ENCODE results near the gene SUMF1.

The SUMF1 gene

DNA sequence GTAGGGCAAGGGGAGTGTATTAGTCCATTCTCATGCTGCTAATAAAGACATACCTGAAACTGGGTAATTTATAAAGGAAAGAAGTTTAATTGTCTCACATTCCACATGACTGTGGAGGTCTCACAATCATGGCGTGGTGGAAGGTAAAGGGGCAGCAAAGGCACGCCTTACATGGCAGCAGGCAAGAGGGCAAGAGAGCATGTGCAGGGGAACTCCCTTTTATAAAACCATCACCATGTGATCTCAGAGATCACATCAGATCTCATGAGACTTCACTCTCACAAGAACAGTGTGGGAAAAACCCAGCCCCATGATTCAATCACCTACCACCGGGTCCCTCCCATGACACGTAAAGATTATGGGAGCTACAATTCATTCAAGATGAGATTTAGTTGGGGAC, 41.4 kb downstream of the SUMF1 start:
- no peaks in the 10 kb centered on the region for H3K9me3 Mint-ChIP-seq
- no peak overlapping the region for H3K27ac Mint-ChIP-seq
- CTCF ChIA-PET = no interaction called here
- H3K36me3 Mint-ChIP-seq = peaks cover 3% of the 10 kb centered on the region
- no peaks in the 10 kb centered on the region for H3K27me3 Mint-ChIP-seq
- DNase-seq = no peak
- H3K4me1 Mint-ChIP-seq = no peaks in the 10 kb centered on the region
- no peak overlapping the region for H3K4me3 Mint-ChIP-seq

DNA sequence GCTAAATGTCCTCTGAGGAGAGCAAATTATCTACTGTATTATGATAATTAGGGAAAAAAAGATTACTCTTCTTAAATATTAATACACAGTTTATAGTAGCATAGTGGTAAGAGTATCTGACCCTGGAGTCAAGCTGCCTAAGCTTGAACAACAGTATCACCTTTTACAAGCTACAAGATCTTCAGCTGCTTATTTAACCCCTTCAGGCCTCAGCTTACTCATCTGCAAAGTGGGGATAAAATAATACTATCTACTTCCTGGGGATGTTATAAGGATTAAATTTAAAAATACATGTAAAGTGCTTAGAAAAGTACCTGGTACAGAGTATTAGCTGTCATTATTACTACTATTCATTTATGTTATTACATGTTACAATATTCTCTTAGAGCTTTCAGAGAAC, 42.0 kb downstream of the SUMF1 start:
- no peak for DNase-seq
- Mint-ChIP-seq H3K27me3 (no peaks in the 10 kb centered on the region), H3K4me1 (no peaks in the 10 kb centered on the region), H3K4me3 (no peak overlapping the region), H3K36me3 (no peaks in the 10 kb centered on the region), H3K27ac (no peak overlapping the region), H3K9me3 (no peaks in the 10 kb centered on the region)
- CTCF ChIA-PET = no interaction called here

DNA sequence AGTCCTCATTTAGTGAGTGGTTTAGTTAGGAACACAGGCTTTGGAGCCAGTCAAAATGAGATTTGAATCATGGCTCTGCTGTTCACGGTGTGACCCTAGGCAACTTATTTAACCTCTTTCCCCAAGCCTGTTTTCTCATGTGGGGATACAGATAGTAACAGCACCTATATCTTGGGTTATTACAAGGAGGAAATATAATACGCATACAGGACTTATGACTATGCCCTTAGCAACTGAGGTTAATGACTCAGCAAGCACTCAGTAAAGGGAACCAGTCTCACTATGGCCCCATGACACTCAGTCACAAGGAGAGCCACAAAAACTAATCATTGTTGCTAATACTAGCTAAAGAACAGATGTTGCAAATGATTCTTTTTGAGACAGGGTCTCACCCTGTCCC, 45.9 kb downstream of the SUMF1 start:
- Mint-ChIP-seq H3K36me3 (peaks cover 3% of the 10 kb centered on the region), H3K27ac (no peak overlapping the region), H3K27me3 (no peaks in the 10 kb centered on the region), H3K4me3 (no peak overlapping the region), H3K9me3 (no peaks in the 10 kb centered on the region), H3K4me1 (no peaks in the 10 kb centered on the region)
- CTCF ChIA-PET = interaction anchor here (1.0 kb wide), 1 partner anchor 70 kb away, joined by 4 read pairs; no protein-coding TSS in a partner anchor
- no peak for DNase-seq

DNA sequence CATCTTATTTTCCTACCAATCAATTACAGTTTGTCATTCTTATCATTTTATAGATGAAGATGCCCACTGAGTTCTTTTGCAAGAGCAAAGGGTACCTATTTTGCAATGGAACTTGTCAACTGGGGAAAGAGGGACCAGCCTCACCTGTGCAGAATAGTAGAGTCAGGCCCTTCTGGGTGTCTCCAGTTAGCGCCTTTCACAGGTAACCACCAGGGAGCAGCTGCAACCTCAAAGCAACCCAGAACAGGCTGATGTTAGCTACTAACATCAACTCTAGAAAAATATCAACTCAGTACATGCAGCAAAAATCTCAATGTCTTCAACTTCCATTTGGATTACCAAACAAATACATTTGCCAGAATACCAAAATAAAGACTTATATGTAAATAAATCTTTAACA, 47.1 kb downstream of the SUMF1 start:
- peaks cover 3% of the 10 kb centered on the region for H3K36me3 Mint-ChIP-seq
- no peak for DNase-seq
- no peaks in the 10 kb centered on the region for H3K27me3 Mint-ChIP-seq
- CTCF ChIA-PET = no interaction called here
- no peak overlapping the region for H3K27ac Mint-ChIP-seq
- H3K4me1 Mint-ChIP-seq = no peaks in the 10 kb centered on the region
- H3K4me3 Mint-ChIP-seq = no peak overlapping the region
- H3K9me3 Mint-ChIP-seq = no peaks in the 10 kb centered on the region

DNA sequence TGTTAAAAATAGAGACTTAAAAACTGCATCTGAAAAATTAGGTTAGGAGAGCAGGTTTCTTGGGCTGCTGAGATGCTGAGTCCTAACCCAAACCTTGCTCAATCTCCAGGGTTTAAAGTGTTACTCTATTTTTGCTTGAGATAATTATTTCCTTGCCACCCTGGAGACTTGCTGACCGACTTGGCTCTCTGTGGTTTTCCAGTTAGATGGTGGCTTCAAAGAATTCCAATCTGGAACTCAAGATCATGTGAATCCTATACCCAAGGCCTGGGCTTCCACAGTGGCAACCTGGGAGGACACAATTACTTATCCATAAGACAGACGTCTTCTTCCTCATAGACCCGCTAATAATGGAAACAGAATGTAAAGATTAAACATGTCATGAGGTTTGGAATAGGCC, 47.7 kb downstream of the SUMF1 start:
- H3K36me3 Mint-ChIP-seq = peaks cover 3% of the 10 kb centered on the region
- no peaks in the 10 kb centered on the region for H3K4me1 Mint-ChIP-seq
- CTCF ChIA-PET = no interaction called here
- DNase-seq = no peak
- no peak overlapping the region for H3K27ac Mint-ChIP-seq
- H3K9me3 Mint-ChIP-seq = no peaks in the 10 kb centered on the region
- H3K4me3 Mint-ChIP-seq = no peak overlapping the region
- H3K27me3 Mint-ChIP-seq = no peaks in the 10 kb centered on the region

DNA sequence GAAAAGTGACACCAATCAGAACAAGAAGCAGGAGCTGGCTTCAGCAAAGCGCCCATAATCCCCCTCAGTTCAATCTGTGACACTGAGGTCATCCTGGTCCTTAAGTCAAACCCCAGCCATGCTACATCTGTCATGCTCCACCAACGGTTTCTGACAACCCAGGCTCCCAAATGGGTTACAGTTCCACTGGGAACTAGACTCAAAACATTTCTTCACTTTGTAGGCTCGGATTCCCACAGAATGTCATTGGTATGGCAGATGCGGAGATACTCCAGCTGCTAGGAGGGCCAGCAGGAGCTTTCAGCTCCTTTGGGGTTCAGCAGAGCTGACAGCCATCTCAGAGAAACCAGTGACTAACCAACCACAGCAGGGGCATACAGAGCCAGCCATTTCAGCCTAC, 48.9 kb downstream of the SUMF1 start:
- no peaks in the 10 kb centered on the region for H3K9me3 Mint-ChIP-seq
- H3K36me3 Mint-ChIP-seq = peaks cover 3% of the 10 kb centered on the region
- H3K27ac Mint-ChIP-seq = no peak overlapping the region

DNA sequence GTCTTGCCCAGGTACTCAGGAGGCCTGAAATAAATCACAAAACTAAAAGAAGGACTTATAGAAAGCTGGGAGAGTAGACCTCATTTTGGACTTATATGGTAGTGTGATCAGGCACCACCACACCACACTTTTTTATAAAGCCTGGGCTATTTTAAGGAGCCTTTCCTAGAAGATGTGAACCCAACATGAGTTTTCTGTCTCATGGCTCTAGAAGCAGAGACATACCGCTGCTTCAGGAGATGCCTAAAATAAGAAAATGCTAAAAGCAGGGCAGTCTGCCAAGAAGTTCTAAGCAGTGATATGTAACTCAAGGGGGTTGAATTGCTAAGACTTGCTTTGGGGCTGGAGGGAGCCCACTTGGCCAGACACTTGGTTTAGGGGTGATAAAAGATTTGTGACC, 49.6 kb downstream of the SUMF1 start:
- no peaks in the 10 kb centered on the region for H3K4me1 Mint-ChIP-seq
- H3K36me3 Mint-ChIP-seq = peaks cover 3% of the 10 kb centered on the region
- no peaks in the 10 kb centered on the region for H3K27me3 Mint-ChIP-seq
- no peak overlapping the region for H3K4me3 Mint-ChIP-seq
- DNase-seq = no peak
- H3K9me3 Mint-ChIP-seq = no peaks in the 10 kb centered on the region
- H3K27ac Mint-ChIP-seq = no peak overlapping the region
- CTCF ChIA-PET = no interaction called here

More for the DNA sequence above, 48.9 kb downstream of the SUMF1 start:
- H3K27me3 Mint-ChIP-seq = no peaks in the 10 kb centered on the region
- H3K4me1 Mint-ChIP-seq = no peaks in the 10 kb centered on the region
- CTCF ChIA-PET = no interaction called here
- no peak overlapping the region for H3K4me3 Mint-ChIP-seq
- no peak for DNase-seq

DNA sequence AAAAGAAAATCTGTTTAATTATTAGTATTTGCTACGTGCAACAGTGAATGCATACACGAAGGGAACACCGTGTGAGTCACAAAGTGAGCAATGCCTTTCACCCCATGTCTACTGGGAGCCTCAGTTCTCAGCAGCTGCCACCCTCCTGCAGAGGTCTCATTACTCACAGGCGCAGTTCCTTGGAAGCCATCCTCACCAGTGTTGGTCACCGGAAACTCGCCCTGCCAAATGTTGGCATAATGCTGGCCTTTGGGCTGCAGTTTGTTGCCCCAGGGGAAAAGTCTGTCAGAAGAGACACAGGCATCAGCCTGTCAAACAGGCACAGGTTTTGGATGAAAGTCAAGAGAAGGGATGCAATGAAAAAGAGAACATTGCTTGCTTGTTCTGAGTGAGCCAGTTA, 50.1 kb downstream of the SUMF1 start:
- H3K9me3 Mint-ChIP-seq = no peaks in the 10 kb centered on the region
- H3K36me3 Mint-ChIP-seq = peaks cover 7% of the 10 kb centered on the region
- no peak overlapping the region for H3K27ac Mint-ChIP-seq
- no peak for DNase-seq
- no peak overlapping the region for H3K4me3 Mint-ChIP-seq
- no peaks in the 10 kb centered on the region for H3K27me3 Mint-ChIP-seq
- H3K4me1 Mint-ChIP-seq = no peaks in the 10 kb centered on the region
- CTCF ChIA-PET = no interaction called here

DNA sequence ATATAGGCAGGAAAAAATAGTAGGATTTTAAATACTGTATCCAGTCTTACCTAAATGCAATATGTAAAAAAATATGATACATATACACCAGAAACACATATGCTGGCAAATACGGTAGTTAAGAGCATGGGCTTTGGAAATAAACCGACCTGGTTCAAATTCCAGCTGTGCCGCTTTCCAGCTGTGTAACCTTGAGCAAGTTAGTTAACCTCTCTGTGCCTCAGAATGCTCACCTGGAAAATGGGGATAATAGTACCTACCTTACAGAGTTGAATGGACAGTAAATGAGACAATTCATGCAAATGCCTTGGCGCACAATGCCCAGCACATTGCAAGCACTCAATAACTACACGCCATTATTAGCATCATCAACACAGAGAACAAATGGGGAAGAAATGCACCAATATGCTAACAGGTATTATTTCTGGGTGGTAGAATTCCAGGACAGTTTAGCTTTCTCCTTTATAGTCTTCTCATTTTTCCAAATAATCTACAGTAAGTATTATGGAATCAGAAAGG, 50.6 kb downstream of the SUMF1 start:
- peaks cover 7% of the 10 kb centered on the region for H3K36me3 Mint-ChIP-seq

DNA sequence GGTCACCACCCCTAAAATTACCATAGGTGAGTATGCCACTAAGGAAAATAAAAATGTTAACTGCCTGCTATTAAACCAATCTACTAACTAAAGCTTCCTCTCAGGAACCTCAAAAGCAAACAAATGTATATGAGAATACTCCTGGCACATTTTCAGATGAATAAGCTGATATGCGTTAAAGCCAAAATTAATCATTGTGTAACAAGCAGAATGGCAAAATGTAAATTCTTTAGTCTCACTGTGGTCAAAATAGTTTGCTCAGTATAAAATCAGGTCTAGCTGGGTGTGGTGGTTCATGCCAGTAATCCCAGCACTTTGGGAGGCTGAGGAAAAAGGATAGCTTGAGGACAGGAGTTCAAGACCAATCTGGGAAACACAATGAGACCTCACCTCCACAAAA, 53.6 kb downstream of the SUMF1 start:
- Mint-ChIP-seq H3K27ac (no peak overlapping the region), H3K4me3 (no peak overlapping the region), H3K36me3 (peaks cover 18% of the 10 kb centered on the region), H3K4me1 (peaks cover 15% of the 10 kb centered on the region), H3K9me3 (no peaks in the 10 kb centered on the region), H3K27me3 (no peaks in the 10 kb centered on the region)
- DNase-seq = no peak
- CTCF ChIA-PET = no interaction called here

More for the DNA sequence above, 50.6 kb downstream of the SUMF1 start:
- Mint-ChIP-seq H3K27ac (no peak overlapping the region), H3K4me3 (no peak overlapping the region), H3K27me3 (no peaks in the 10 kb centered on the region), H3K4me1 (no peaks in the 10 kb centered on the region), H3K9me3 (no peaks in the 10 kb centered on the region)
- CTCF ChIA-PET = no interaction called here
- no peak for DNase-seq

DNA sequence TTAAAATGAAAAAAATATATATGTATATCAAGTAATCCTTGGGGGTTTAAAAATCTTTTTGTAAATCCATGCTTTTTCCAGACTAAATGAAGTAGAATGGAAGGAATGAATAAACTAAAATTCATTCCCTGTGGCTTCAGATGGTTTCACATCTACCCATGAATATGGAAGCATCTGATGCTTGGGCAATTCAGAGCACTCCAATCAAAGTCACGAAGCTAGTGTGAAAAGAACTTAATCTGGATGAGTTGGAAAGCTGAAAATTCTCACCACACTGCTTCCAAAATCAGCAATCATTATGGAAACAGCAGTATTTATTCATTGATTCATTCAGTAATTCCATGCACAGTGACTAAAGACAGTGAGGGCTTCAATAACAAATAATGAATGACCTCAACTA, 55.2 kb downstream of the SUMF1 start:
- H3K9me3 Mint-ChIP-seq = no peaks in the 10 kb centered on the region
- no peak overlapping the region for H3K27ac Mint-ChIP-seq
- CTCF ChIA-PET = no interaction called here
- H3K4me3 Mint-ChIP-seq = no peak overlapping the region
- DNase-seq = no peak
- H3K36me3 Mint-ChIP-seq = peaks cover 21% of the 10 kb centered on the region
- peaks cover 15% of the 10 kb centered on the region for H3K4me1 Mint-ChIP-seq
- no peaks in the 10 kb centered on the region for H3K27me3 Mint-ChIP-seq

DNA sequence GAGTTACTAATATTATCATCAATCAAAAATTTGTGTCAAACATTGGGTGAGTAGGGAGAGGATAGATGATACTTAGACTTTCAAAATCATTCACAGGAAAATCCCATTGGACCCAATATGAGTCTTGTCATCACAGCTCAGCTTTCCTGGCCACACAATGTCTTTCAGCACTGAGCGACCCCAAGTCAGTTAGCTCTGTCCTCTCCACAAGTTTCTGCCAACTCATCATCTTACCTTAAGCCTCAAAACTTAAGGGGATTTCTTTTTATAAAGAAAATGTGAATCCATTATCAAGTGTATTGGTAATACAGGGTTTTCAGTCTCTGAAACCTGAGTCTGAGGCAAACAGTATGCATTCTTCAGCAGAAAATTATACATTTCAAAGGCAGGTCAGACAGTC, 55.8 kb downstream of the SUMF1 start:
- Mint-ChIP-seq H3K9me3 (no peaks in the 10 kb centered on the region), H3K4me3 (no peak overlapping the region), H3K27me3 (no peaks in the 10 kb centered on the region), H3K4me1 (peaks cover 18% of the 10 kb centered on the region), H3K36me3 (peaks cover 21% of the 10 kb centered on the region), H3K27ac (no peak overlapping the region)
- no peak for DNase-seq
- CTCF ChIA-PET = interaction anchor here (0.7 to 0.9 kb wide), 2 partner anchors 9 to 60 kb away, joined by 4 read pairs; no protein-coding TSS in a partner anchor

DNA sequence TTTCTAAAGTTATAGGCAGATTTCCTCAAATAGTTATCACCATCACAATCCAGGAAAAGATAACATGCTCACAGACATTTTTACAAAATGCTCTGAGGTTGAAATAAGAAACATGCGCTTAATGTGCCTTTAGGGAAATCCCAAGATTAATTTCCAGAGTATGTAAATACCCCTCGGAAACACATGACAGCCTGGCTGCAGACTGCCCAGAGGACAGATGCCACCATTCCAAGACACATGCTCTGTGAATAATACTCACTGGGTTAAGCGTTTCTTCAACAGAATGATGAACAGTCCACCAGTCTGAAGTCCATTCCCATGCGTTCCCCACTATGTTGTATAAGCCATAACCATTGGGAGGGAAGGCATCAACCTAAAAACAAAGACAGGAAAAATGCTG, 56.5 kb downstream of the SUMF1 start:
- Mint-ChIP-seq H3K9me3 (no peaks in the 10 kb centered on the region), H3K4me3 (no peak overlapping the region), H3K4me1 (peaks cover 18% of the 10 kb centered on the region), H3K27ac (no peak overlapping the region), H3K36me3 (peaks cover 21% of the 10 kb centered on the region), H3K27me3 (no peaks in the 10 kb centered on the region)
- CTCF ChIA-PET = interaction anchor here (0.7 to 0.9 kb wide), 2 partner anchors 8 to 59 kb away, joined by 4 read pairs; no protein-coding TSS in a partner anchor
- DNase-seq = no peak

DNA sequence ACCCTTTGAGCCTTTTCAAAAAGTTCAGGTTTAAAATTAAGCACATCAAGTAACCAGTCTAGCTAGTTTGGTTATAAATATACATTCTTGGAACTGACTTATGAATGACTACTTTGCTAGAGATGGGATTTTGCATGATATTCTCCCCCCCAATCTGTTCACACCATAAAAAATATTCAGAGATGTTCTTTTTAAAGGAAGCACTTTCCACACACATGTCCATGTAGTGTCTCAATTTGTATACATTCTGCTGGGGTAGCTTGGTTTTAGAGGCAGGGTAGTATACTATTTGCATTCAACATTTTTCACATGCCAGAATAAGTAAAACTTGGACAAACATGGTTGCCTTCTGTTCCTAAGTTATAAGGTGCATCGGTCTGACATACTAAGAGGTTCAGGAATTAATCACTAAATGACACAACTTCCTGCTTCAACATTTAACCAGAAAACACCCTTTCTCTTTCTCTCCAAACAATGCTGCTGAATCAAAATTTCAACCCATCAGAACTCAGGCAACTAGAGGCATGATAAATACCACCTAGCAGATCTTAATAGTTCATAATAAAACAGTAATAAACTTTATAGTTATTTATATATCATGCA, 57.0 kb downstream of the SUMF1 start:
- Mint-ChIP-seq H3K4me3 (no peak overlapping the region), H3K27me3 (no peaks in the 10 kb centered on the region), H3K4me1 (peaks cover 18% of the 10 kb centered on the region), H3K27ac (peak overlapping the region; percentile 22), H3K36me3 (peaks cover 22% of the 10 kb centered on the region), H3K9me3 (no peaks in the 10 kb centered on the region)
- CTCF ChIA-PET = no interaction called here
- no peak for DNase-seq

DNA sequence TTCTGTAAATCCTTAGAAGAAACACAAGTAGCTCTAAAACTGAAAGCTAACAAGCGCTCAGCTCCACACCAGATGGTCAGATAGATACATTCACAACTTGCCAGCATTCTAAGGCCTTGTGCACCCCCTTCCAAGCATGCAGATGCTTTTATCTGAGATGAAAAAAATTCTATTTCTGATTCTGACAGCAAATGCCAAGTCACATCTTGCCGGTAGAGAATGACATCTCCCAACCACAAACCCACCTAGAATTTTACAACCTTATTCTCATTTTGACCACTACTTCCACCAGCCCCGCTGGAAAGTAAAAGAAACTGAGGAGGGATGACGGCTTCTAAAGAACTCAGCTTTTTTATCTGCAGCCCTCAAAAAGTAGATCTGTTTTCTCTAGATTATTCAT, 57.7 kb downstream of the SUMF1 start:
- Mint-ChIP-seq H3K4me3 (no peak overlapping the region), H3K4me1 (peaks cover 18% of the 10 kb centered on the region), H3K27ac (peak overlapping the region; percentile 17), H3K36me3 (peaks cover 23% of the 10 kb centered on the region), H3K9me3 (no peaks in the 10 kb centered on the region), H3K27me3 (no peaks in the 10 kb centered on the region)
- CTCF ChIA-PET = interaction anchor here (0.9 kb wide), 1 partner anchor 59 kb away, joined by 3 read pairs; no protein-coding TSS in a partner anchor
- DNase-seq = no peak

Measured in activated naive CD4-positive, alpha-beta T cell treated with anti-CD3 and anti-CD28 coated beads, Interleukin-2, amount 10 ng/mL, durations not matched to agents 7 days and 5 days (primary cell).